Trophoblast cell (in vitro differentiated cells and primary cell): ENCODE results near the gene PAM.

Experiments used
- DNase-seq, 2 donors: peaks; one replicate each; pipeline ENCODE4 v3.0.0-alpha.2; 2016
- H2AFZ ChIP-seq: 2 replicates; pipeline ENCODE4 v1.6.1; 2013; ENCODE audit warnings: low read length, moderate library complexity, mild to moderate bottlenecking; ENCODE audit not compliant: insufficient read depth, poor library complexity
- H2AK5ac ChIP-seq: 2 replicates; pipeline ENCODE4 v1.6.1; 2013; ENCODE audit warnings: mild to moderate bottlenecking, low read length
- H2BK120ac ChIP-seq: 2 replicates; pipeline ENCODE4 v1.6.1; 2013; ENCODE audit warnings: low read length, mild to moderate bottlenecking, moderate library complexity; ENCODE audit not compliant: insufficient read depth, poor library complexity
- H2BK12ac ChIP-seq: 2 replicates; pipeline ENCODE4 v1.6.1; 2013; ENCODE audit warnings: mild to moderate bottlenecking, low read length, moderate library complexity
- H2BK5ac ChIP-seq: 2 replicates; pipeline ENCODE4 v1.6.1; 2013; ENCODE audit warnings: low read length, low read depth, moderate library complexity, mild to moderate bottlenecking; ENCODE audit not compliant: poor library complexity
- H3K14ac ChIP-seq: 2 replicates; pipeline ENCODE4 v1.6.1; 2013; ENCODE audit warnings: mild to moderate bottlenecking, low read length
- H3K18ac ChIP-seq: 2 replicates; pipeline ENCODE4 v1.6.1; 2013; ENCODE audit warnings: mild to moderate bottlenecking, low read length
- H3K23ac ChIP-seq: 2 replicates; pipeline ENCODE4 v1.6.1; 2013; ENCODE audit warnings: low read length
- H3K27ac ChIP-seq: 2 replicates; pipeline ENCODE4 v1.5.1; 2013; ENCODE audit warnings: low read depth, mild to moderate bottlenecking, inconsistent platforms, low read length, moderate library complexity
- H3K27me3 ChIP-seq: 2 replicates; pipeline ENCODE4 v1.6.1; 2013; ENCODE audit warnings: inconsistent platforms, mild to moderate bottlenecking, low read length, moderate library complexity; ENCODE audit not compliant: insufficient read depth
- H3K36me3 ChIP-seq, 2 experiments: 1 replicate in 1 of 2; 2 replicates in 1 of 2; pipeline ENCODE4 v1.6.1; 2013; ENCODE audit warnings: low read length in 2 of 2, mild to moderate bottlenecking in 2 of 2, moderate library complexity in 1 of 2; ENCODE audit not compliant: insufficient read depth in 2 of 2, control insufficient read depth in 1 of 2
- H3K4ac ChIP-seq: 2 replicates; pipeline ENCODE4 v1.6.1; 2013; ENCODE audit warnings: low read depth, mild to moderate bottlenecking, low read length, moderate library complexity
- H3K4me1 ChIP-seq, 2 experiments: 1 replicate in 1 of 2; 2 replicates in 1 of 2; pipeline ENCODE4 v1.6.1; 2013; ENCODE audit warnings: low read length in 2 of 2, mild to moderate bottlenecking in 2 of 2, moderate library complexity in 1 of 2; ENCODE audit not compliant: insufficient read depth in 2 of 2, control insufficient read depth in 1 of 2
- H3K4me2 ChIP-seq: 2 replicates; pipeline ENCODE4 v1.6.1; 2013; ENCODE audit warnings: inconsistent platforms, mild to moderate bottlenecking, low read length, moderate library complexity
- H3K4me3 ChIP-seq: 2 replicates; pipeline ENCODE4 v1.5.1; 2013; ENCODE audit warnings: mild to moderate bottlenecking, low read depth, low read length, inconsistent platforms
- H3K79me1 ChIP-seq: one replicate; pipeline ENCODE4 v1.6.1; 2013; ENCODE audit warnings: low read length
- H3K79me2 ChIP-seq: 2 replicates; pipeline ENCODE4 v1.6.1; 2013; ENCODE audit warnings: low read length, mild to moderate bottlenecking; ENCODE audit not compliant: control insufficient read depth, insufficient read depth, poor library complexity
- H3K9ac ChIP-seq: 2 replicates; pipeline ENCODE4 v1.6.1; 2013; ENCODE audit warnings: mild to moderate bottlenecking, low read length
- H3K9me3 ChIP-seq: 2 replicates; pipeline ENCODE4 v1.6.1; 2013; ENCODE audit warnings: low read depth, mild to moderate bottlenecking, control low read depth, inconsistent platforms, low read length; ENCODE audit not compliant: insufficient read depth
- H4K12ac ChIP-seq: 2 replicates; pipeline ENCODE4 v1.6.1; 2013; ENCODE audit warnings: low read depth, mild to moderate bottlenecking, low read length, moderate library complexity
- H4K8ac ChIP-seq: 2 replicates; pipeline ENCODE4 v1.6.1; 2013; ENCODE audit warnings: low read depth, mild to moderate bottlenecking, low read length, moderate library complexity
- H4K91ac ChIP-seq: one replicate; pipeline ENCODE4 v1.6.1; 2013; ENCODE audit warnings: low read depth, mild to moderate bottlenecking, low read length, moderate library complexity
- WGBS: extraction: QIAGEN DNeasy Blood & Tissue Kit; methylation state at CpG from one replicate; pipeline ENCODE4 v1.1.7; 2013; ENCODE audit warnings: missing lambda C conversion rate; ENCODE audit not compliant: insufficient read length, insufficient coverage; ENCODE audit errors: extremely low coverage; 5-methylcytosine and 5-hydroxymethylcytosine counted together

The PAM gene

DNA sequence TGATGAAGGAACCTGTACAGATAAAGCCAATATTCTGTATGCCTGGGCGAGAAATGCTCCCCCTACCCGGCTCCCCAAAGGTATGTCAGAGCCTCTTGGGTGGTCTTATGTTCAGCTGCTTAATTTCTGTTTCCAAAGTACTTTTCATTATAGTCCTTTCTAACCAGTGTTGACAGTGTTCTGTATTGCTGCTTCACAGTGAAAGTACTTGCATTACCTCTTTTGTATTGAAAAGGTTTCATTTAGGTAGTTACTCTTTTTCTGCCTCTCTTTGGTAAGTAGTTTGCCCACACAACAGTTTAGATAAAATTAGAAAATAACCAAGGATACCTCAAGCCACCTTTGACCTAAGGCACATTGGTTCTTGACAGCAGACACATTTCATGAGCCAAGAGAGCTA is 169.9 kb downstream of the PAM start:
- no peak overlapping the region for H3K4ac ChIP-seq
- no peak overlapping the region for H2AFZ ChIP-seq
- WGBS: no CpG with 5 or more reads among the region's 2 CpGs
- no peak overlapping the region for H2BK5ac ChIP-seq
- no peaks in the 10 kb centered on the region for H3K79me2 ChIP-seq
- no peak overlapping the region for H3K4me3 ChIP-seq
- no peak overlapping the region for H3K18ac ChIP-seq
- no peak overlapping the region for H3K14ac ChIP-seq
- no peak overlapping the region for H3K9ac ChIP-seq
- no peaks in the 10 kb centered on the region for H3K4me1 ChIP-seq
- no peaks in the 10 kb centered on the region for H3K27me3 ChIP-seq
- no peak overlapping the region for H4K91ac ChIP-seq
- H3K79me1 ChIP-seq: no peaks in the 10 kb centered on the region
- H3K23ac ChIP-seq: no peak overlapping the region
- H2AK5ac ChIP-seq: no peak overlapping the region
- H2BK120ac ChIP-seq: no peak overlapping the region
- H4K12ac ChIP-seq: no peak overlapping the region
- no peaks in the 10 kb centered on the region for H3K9me3 ChIP-seq
- H3K36me3 ChIP-seq: no peaks in the 10 kb centered on the region
- no peak overlapping the region for H3K4me2 ChIP-seq
- H4K8ac ChIP-seq: no peak overlapping the region
- no peak for DNase-seq
- no peak overlapping the region for H3K27ac ChIP-seq
- H2BK12ac ChIP-seq: no peak overlapping the region

DNA sequence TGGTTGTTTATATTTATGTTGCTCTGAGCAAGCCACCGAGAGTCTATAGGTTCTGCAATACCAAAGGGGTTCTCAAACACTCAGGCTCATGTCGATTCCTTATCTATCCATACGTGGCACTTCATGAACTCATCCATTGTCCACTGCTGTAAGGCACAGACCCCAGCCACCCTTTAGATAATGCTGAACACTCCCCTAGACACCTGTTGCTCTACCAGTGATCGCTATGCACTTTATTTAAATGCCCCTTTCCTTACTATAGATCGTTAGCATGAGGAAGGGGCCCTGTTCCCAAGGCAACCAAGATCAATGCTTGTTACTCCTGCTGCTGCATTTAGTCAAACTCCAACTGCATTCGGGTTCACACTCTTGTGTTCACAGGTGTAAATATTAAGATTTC is 171.9 kb downstream of the PAM start:
- no peak overlapping the region for H2BK120ac ChIP-seq
- H3K27me3 ChIP-seq: no peaks in the 10 kb centered on the region
- H3K79me1 ChIP-seq: no peaks in the 10 kb centered on the region
- no peak overlapping the region for H2AFZ ChIP-seq
- H3K36me3 ChIP-seq: no peaks in the 10 kb centered on the region
- H2AK5ac ChIP-seq: no peak overlapping the region
- no CpG with 5 or more reads among the region's 6 CpGs for WGBS
- no peak overlapping the region for H3K18ac ChIP-seq
- H3K4me1 ChIP-seq: peaks cover 0 to 3% of the 10 kb centered on the region in 2 experiments
- no peak overlapping the region for H2BK5ac ChIP-seq
- H4K12ac ChIP-seq: no peak overlapping the region
- no peak overlapping the region for H4K8ac ChIP-seq
- H3K9me3 ChIP-seq: no peaks in the 10 kb centered on the region
- H3K9ac ChIP-seq: no peak overlapping the region
- H3K4me3 ChIP-seq: no peak overlapping the region
- H3K4ac ChIP-seq: no peak overlapping the region
- no peak for DNase-seq
- no peak overlapping the region for H4K91ac ChIP-seq
- H3K4me2 ChIP-seq: no peak overlapping the region
- H3K79me2 ChIP-seq: no peaks in the 10 kb centered on the region
- no peak overlapping the region for H2BK12ac ChIP-seq
- H3K27ac ChIP-seq: no peak overlapping the region
- H3K14ac ChIP-seq: no peak overlapping the region
- no peak overlapping the region for H3K23ac ChIP-seq

DNA sequence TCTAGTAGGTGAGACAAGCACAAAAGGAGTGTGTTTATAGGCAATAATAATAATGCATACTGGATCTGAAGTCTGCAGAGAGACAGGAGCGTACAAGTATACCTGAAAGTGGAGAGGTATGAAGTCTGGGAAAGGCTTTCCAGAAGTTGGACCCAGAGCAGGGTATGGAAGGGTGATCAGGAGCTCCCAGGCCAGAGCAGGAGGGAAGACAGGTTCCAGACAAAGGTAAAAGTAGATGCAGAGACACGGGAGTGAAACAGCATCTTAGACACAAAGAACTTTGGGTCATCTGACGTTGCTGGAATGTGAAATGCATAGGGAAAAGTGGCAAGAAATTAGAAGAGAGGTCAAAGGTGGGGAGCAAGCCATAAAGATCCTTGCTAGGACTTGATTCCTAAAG is 175.1 kb downstream of the PAM start:
- Histone ChIP-seq H4K91ac (no peak overlapping the region), H3K27ac (no peak overlapping the region), H3K4me3 (no peak overlapping the region), H3K18ac (no peak overlapping the region), H3K4ac (no peak overlapping the region), H2AFZ (no peak overlapping the region), H4K8ac (no peak overlapping the region), H3K27me3 (no peaks in the 10 kb centered on the region), H2BK12ac (no peak overlapping the region), H2BK120ac (no peak overlapping the region), H2AK5ac (no peak overlapping the region), H3K4me2 (no peak overlapping the region), H3K36me3 (no peaks in the 10 kb centered on the region), H3K79me2 (no peaks in the 10 kb centered on the region), H3K79me1 (no peaks in the 10 kb centered on the region), H2BK5ac (no peak overlapping the region), H3K4me1 (peaks cover 0 to 3% of the 10 kb centered on the region in 2 experiments), H3K14ac (no peak overlapping the region), H3K23ac (no peak overlapping the region), H4K12ac (no peak overlapping the region), H3K9ac (no peak overlapping the region), H3K9me3 (no peaks in the 10 kb centered on the region)
- WGBS: no CpG with 5 or more reads among the region's 3 CpGs
- no peak for DNase-seq

DNA sequence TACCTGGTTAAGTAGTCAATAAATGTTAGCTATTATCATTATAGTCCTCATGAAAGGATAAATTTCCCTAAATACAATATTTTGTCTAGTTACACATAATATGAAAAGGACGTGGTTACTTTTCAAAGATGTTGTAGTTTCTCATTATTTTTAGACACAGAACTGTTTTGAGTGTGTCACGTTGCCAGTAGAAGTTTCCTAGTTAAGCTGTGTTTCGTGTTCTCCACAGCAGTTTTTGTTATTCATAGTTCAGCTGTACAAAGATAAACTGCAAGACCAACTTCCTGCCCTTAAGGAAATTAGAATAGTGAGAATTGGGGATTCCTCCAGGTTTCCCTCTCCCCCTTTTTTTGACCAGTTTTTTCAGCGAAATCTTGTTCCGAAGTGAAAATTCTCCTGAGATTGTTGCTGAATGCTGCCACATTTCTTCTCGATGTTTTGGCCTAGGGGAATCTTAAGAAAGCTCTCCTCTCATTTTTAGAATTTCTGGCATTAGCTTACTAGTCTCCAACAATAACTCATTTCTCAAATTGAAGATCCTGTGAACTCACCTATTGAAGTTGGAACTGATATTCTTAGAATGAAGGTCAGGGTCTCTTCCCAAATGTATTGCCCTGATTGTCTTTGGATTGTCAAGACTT is 176.1 kb downstream of the PAM start:
- Histone ChIP-seq H3K9ac (no peak overlapping the region), H3K9me3 (no peaks in the 10 kb centered on the region), H2AK5ac (no peak overlapping the region), H3K36me3 (no peaks in the 10 kb centered on the region), H3K4me3 (no peak overlapping the region), H3K14ac (no peak overlapping the region), H2AFZ (no peak overlapping the region), H4K8ac (no peak overlapping the region), H3K27ac (no peak overlapping the region), H3K23ac (no peak overlapping the region), H2BK5ac (no peak overlapping the region), H3K79me1 (no peaks in the 10 kb centered on the region), H2BK12ac (no peak overlapping the region), H4K91ac (no peak overlapping the region), H3K4ac (no peak overlapping the region), H3K18ac (no peak overlapping the region), H2BK120ac (no peak overlapping the region), H3K79me2 (no peaks in the 10 kb centered on the region), H3K4me2 (no peak overlapping the region), H4K12ac (no peak overlapping the region), H3K27me3 (no peaks in the 10 kb centered on the region), H3K4me1 (peaks cover 0 to 3% of the 10 kb centered on the region in 2 experiments)
- no peak for DNase-seq
- no CpG with 5 or more reads among the region's 6 CpGs for WGBS
